OCI-LY1 (cell line): ENCODE data around the gene F11R.

Experiments used
- EZH2 ChIP-seq: fragments of 200-600 bp; sonication (generic), shearing (Covaris generic); IDR thresholded peaks from 2 replicates; pipeline ENCODE4 v1.8.0; 2017; ENCODE audit warnings: borderline replicate concordance, mixed run types, mild to moderate bottlenecking, antibody characterized with exemption, low read length, moderate library complexity, mixed read lengths
- TF ChIP-seq, protein P1 (sequence below): fragments of 200-600 bp; sonication (generic), shearing (Covaris generic); IDR thresholded peaks from 2 replicates; pipeline ENCODE4 v1.5.1; 2017; ENCODE audit warnings: mild to moderate bottlenecking, antibody characterized with exemption, low read length, moderate library complexity, mixed read lengths

DNA sequence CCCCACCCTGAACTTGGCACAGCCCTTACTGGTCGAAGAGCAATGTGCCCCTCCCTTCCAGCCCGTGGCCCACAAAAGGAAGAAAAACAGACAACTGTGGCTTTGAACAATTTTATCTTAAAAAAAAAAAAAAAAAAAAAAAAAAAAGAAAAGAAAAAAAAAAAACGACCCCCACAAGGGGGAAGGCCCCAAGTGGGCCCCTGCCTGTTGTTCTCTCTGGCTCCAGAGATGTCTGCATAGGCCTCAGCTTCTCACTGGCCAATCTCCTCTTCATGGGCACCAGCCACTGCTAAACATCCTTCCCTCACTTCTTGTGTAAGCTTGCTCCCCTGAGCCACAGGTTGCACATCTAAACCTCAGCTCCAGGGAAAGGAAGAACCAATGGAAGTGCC is 18.2 kb upstream of the F11R start:
- TF ChIP-seq, protein P1, sequence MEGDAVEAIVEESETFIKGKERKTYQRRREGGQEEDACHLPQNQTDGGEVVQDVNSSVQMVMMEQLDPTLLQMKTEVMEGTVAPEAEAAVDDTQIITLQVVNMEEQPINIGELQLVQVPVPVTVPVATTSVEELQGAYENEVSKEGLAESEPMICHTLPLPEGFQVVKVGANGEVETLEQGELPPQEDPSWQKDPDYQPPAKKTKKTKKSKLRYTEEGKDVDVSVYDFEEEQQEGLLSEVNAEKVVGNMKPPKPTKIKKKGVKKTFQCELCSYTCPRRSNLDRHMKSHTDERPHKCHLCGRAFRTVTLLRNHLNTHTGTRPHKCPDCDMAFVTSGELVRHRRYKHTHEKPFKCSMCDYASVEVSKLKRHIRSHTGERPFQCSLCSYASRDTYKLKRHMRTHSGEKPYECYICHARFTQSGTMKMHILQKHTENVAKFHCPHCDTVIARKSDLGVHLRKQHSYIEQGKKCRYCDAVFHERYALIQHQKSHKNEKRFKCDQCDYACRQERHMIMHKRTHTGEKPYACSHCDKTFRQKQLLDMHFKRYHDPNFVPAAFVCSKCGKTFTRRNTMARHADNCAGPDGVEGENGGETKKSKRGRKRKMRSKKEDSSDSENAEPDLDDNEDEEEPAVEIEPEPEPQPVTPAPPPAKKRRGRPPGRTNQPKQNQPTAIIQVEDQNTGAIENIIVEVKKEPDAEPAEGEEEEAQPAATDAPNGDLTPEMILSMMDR, result no peak
- TF ChIP-seq EZH2, result no peak
